ENCODE results near the gene PTGDR. TPM values are rescaled to one million over a fixed set of nuclear protein-coding genes. Genes with fewer than 3 reads are reported as not detected.
A peak's percentile ranks its signal among the peaks of the same experiment; 100 is the strongest.

PTGDR gene
- total RNA-seq, 4 donors from 2014 or later = 0.74 to 2.1 (median 1.6) TPM

GRCh38 chr14:52307905-52308304, 40.4 kb downstream of the PTGDR start:
- no peak for DNase-seq (ENCODE audit: low spot score)
- no peak for ATAC-seq (ENCODE audit: low FRiP score)
- no peak for TF ChIP-seq CTCF (IDR thresholded peaks at IDR 0.05)

GRCh38 chr14:52310541-52310940, 43.0 kb downstream of the PTGDR start:
- TF ChIP-seq CTCF (IDR thresholded peaks at IDR 0.05) = no peak
- ATAC-seq (ENCODE audit: low FRiP score) (no peak), DNase-seq (ENCODE audit: low spot score) (no peak)

- no peak for DNase-seq (ENCODE audit: low spot score)
- ATAC-seq (ENCODE audit: low FRiP score) = peak; percentile 49
- no peak for TF ChIP-seq CTCF (IDR thresholded peaks at IDR 0.05)
These were observed 45.4 kb downstream of the PTGDR start for GRCh38 chr14:52312931-52313355.

- no peak for DNase-seq (ENCODE audit: low spot score)
- no peak for ATAC-seq (ENCODE audit: low FRiP score)
- no peak for TF ChIP-seq CTCF (IDR thresholded peaks at IDR 0.05)
These were observed 46.0 kb downstream of the PTGDR start for GRCh38 chr14:52313462-52313861.

- DNase-seq (ENCODE audit: low spot score) (peak; percentile 90), ATAC-seq (ENCODE audit: low FRiP score) (peak; percentile 93)
- TF ChIP-seq CTCF (IDR thresholded peaks at IDR 0.05) = no peak
These were observed 46.6 kb downstream of the PTGDR start, which contains the start of gene PTGER2 for GRCh38 chr14:52313903-52314594. PTGER2 (plus strand) TSS chr14:52314312; CDS start chr14:52314549, 237 bp downstream.

GRCh38 chr14:52314595-52315354, 47.3 kb downstream of the PTGDR start:
- TF ChIP-seq CTCF (IDR thresholded peaks at IDR 0.05) = no peak
- ATAC-seq (ENCODE audit: low FRiP score) (peak; percentile 18), DNase-seq (ENCODE audit: low spot score) (no peak)

Measured in omental fat pad (tissue), 4 donors.